GM12873 (cell line): ENCODE data around the gene ARHGAP33.

Experiments
- TF ChIP-seq, protein P1 (sequence below): IDR thresholded peaks from 2 replicates; pipeline ENCODE4 v1.5.1; 2012; ENCODE audit warnings: low read depth, mild to moderate bottlenecking, moderate library complexity, low read length, control low read depth; ENCODE audit not compliant: insufficient read depth; ENCODE audit errors: missing control alignments

Gene ARHGAP33

DNA sequence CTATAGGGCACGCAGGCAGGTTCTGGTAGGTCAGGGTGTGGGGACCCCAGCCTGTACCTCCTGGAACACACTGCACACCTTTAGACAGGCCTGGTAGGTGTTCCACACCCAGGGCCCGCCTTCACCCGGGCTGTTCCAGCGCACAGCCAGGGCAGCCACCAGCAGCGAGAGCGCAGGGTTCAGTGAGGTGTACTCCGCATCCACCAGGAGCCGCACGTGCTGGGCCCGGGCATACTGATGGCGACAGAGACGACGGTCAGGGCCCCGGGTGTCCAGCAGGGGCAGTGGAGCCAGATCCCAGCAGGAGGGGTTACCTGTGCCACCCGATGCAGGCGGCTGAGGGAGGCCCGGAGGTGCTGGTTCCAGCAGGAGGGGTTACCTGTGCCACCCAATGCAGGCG, 31.2 kb downstream of the ARHGAP33 start:
- TF ChIP-seq, protein P1, sequence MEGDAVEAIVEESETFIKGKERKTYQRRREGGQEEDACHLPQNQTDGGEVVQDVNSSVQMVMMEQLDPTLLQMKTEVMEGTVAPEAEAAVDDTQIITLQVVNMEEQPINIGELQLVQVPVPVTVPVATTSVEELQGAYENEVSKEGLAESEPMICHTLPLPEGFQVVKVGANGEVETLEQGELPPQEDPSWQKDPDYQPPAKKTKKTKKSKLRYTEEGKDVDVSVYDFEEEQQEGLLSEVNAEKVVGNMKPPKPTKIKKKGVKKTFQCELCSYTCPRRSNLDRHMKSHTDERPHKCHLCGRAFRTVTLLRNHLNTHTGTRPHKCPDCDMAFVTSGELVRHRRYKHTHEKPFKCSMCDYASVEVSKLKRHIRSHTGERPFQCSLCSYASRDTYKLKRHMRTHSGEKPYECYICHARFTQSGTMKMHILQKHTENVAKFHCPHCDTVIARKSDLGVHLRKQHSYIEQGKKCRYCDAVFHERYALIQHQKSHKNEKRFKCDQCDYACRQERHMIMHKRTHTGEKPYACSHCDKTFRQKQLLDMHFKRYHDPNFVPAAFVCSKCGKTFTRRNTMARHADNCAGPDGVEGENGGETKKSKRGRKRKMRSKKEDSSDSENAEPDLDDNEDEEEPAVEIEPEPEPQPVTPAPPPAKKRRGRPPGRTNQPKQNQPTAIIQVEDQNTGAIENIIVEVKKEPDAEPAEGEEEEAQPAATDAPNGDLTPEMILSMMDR = no peak

DNA sequence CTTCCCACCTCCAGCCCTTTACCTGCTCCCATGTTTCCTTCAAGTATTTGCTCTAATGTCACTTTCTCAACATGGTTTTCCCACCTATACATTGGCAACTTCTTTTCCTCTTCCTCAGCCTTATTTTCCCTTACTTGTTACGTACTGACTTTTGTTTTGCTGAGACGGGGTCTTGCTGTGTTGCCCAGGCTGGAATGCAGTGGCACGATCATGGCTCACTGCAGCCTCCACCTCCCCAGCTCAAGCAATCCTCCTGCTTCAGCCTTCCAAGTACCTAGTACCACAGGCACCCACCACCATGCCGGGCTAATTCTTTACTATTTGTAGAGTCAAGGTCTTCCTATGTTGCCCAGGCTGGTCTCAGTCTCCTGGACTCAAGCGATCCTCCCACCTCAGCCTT, 32.3 kb downstream of the ARHGAP33 start:
- TF ChIP-seq, protein P1 = no peak

DNA sequence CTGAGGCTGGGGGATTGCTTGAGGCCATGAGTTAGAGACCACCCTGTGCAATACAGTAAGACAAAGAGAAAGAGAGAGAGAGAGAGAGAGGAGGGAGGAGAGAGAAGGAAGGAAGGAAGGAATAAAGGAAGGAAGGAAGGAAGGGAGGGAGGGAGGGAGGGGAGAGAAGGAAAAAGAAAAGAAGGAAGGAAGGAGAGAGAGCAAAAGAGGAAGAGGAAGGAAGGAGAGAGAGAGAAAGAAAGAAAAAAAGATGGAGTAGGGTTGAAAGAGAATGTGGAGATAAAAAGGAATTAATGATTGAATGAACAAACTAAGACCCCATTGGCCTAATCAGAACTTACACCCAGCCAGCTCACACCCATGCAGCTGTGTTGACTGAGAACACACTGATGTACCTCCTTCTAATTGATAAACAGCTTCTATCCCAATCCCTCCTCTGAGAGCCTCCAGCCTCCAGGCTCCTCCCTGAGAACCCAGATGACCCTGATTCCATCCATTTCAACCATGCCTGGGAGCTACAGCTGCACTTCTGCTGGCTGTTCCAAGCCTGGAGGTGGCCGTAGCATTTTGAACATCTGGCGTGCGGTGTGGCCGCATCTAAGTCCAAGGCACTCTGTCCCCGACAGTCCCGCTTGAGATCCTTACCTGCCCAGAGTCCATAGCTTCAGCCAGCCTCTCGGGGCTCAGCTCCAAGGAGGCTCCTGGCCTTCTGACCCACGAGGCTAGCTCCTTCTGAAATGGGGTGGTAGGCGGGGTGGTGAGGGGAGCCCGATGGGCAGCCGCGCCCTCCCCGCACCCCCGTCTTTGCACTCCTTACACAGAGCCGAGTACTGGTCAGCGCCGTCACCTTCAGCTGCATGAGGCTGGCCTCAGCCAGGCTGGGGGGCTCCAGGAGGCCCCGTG, 36.2 kb downstream of the ARHGAP33 start:
- TF ChIP-seq, protein P1 = no peak

DNA sequence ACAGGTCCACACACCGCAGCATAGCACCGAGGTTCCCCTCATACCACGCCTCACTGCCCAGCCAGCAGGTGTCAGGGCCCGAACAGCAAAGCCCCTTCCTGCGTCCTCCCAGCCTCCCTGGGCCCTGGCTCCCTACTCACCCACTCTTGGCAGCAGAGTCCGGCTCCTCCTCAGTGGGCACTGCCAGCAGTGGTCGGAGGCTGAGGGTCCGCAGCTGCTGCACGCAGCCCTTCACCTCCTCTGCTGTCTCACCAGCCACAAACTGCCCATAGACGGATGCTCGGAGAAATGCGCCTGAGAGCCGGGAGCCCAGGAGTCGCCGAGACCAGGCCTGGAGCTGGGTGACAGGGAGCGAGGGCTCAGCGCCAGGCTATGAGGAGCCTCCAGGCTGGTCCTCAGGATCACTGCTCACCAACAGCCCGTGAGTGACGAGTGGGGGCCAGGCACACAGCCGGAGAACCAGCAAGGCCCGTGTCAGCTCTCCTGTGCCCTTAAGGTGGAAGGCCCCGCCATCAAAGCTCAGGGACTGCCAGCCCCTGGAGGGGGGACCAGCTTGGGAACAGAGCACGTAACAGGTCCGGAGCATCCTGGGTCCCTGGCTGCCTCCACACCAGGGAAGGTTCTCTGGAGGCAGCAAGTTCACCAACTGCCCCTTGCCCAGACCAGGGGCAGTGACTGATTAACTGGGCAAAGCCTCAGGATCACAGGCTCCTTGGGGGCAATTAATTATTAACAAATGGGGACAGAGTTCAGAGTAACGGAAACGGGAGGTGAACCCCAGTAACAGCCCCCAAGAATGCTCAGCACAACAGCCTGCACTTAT, 37.1 kb downstream of the ARHGAP33 start, which contains the start of gene PRODH2:
Gene PRODH2 (minus strand): TSS at position 626 of the 823 bp plus-strand sequence. CDS start 40 bp downstream, at position 586.
- TF ChIP-seq, protein P1 = no peak

DNA sequence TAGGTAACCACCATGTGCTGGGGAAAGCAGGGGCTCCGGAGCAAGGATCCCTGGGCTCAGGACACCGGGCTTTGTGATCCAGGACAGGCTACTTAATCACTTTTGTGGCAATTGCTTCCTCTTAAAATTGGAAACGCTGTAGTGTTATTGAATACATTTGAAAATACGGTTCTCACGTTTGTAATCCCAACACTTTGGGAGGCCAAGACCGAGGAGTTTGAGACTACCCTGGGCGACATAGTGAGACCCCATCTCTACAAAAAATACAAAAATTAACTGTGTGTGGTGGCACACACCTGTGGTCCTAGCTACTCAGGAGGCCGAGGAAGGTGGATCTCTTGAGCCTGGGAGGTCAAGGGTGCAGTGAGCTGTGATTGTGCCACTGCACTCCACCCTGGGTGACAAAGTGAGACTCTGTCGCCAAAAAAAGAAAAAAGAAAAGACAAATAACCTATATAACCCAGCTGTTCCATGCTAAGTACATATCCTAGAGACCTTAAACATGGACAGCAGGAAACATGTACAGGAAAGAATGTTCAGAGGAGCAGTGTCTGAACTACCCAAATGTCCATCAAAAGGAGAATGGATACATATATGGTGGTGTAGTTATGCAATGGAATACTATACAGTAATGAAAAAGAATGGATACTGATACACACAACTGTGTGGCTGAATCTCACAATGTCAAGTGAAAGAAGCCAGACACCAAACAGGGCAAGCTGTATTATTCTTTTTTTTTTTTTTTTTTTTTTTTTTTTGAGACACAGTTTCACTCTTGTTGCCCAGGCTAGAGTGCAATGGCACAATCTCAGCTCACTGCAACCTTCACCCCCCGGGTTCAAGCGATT, 37.9 kb downstream of the ARHGAP33 start:
- TF ChIP-seq, protein P1 = no peak

DNA sequence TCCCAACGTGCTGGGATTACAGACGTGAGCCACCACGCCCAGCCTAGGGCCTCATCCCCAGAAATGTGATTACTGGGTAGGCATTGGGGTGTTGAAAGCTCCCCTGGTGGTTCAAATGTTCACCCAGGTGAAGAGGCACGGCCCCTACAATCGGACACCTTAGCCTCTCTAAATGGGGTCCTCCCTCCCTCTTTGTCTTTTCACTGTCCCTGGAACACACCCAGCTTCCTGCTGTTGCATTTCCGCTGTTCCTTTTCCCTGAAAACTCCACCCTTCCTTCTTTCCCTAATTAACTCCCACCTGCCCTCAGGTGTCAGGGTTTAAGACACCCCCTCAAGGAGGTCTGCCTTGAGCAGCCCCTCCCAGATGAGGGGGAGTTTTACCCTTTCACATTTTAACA, 40.9 kb downstream of the ARHGAP33 start:
- TF ChIP-seq, protein P1 = no peak
